ENCODE results near the gene ALG2. TPM values are rescaled to one million over a fixed set of nuclear protein-coding genes. Genes with fewer than 3 reads are reported as not detected.
A peak's percentile ranks its signal among the peaks of the same experiment; 100 is the strongest.

Gene ALG2
- total RNA-seq (10 to 100 TPM; 17.3 to 21.9 TPM), polyA plus RNA-seq (10 to 100 TPM; 16.1 to 23.7 (median 17.8) TPM), total RNA-seq (10.8 to 32.8 (median 25.9) reads per million in 6 experiments)

- peaks cover 13 to 55% (median 16%) of the 10 kb centered on the region in 3 donors for H3K36me3 Mint-ChIP-seq
- POLR2A ChIA-PET = interaction anchor here (0.7 to 1.8 kb wide), 9 partner anchors 10 to 598 kb away, joined by 3 to 5 read pairs (median 3); no protein-coding TSS in a partner anchor
- H3K4me1 Mint-ChIP-seq = peaks cover 44 to 87% (median 83%) of the 10 kb centered on the region in 4 donors
- peak; percentile 88 to 98 (median 92) for DNase-seq
- no peaks in the 10 kb centered on the region for H3K27me3 Mint-ChIP-seq
- ATAC-seq = peak; percentile 91 to 94
- H3K27ac Mint-ChIP-seq = peak within 1 kb of the TSS; percentile 99 to 100 (median 100)
- no peaks in the 10 kb centered on the region for H3K9me3 Mint-ChIP-seq
- peak within 1 kb of the TSS; percentile 95 to 100 (median 98) for H3K4me3 Mint-ChIP-seq
Measured at GRCh38 chr9:99221621-99222415, at the start of gene ALG2, which contains the start of gene SEC61B. TSS of gene ALG2 (minus strand) at chr9:99221942. CDS start at chr9:99221894, 48 bp downstream. TSS of gene SEC61B (plus strand) at chr9:99222282. CDS start at chr9:99222364, 82 bp downstream.

- Mint-ChIP-seq H3K9me3 (no peaks in the 10 kb centered on the region), H3K27me3 (peaks cover under 1 to 7% (median 6%) of the 10 kb centered on the region in 5 donors), H3K27ac (no peak overlapping the region), H3K36me3 (no peaks in the 10 kb centered on the region), H3K4me1 (peaks cover 4 to 12% (median 9%) of the 10 kb centered on the region in 4 donors), H3K4me3 (no peak overlapping the region)
- POLR2A ChIA-PET = no interaction called here
- DNase-seq (no peak), ATAC-seq (no peak)
Measured at GRCh38 chr9:99270491-99270890, 48.7 kb upstream of the ALG2 start.

GRCh38 chr9:99269416-99269815, 47.7 kb upstream of the ALG2 start:
- ATAC-seq = no peak
- no peak for DNase-seq
- POLR2A ChIA-PET = no interaction called here
- Mint-ChIP-seq H3K36me3 (no peaks in the 10 kb centered on the region), H3K4me3 (no peak overlapping the region), H3K27me3 (peaks cover 2 to 7% (median 6%) of the 10 kb centered on the region in 5 donors), H3K27ac (no peak overlapping the region), H3K9me3 (no peaks in the 10 kb centered on the region), H3K4me1 (peaks cover 4 to 12% (median 9%) of the 10 kb centered on the region in 4 donors)

GRCh38 chr9:99266255-99267023, 44.7 kb upstream of the ALG2 start:
- peaks cover 4 to 12% (median 10%) of the 10 kb centered on the region in 4 donors for H3K4me1 Mint-ChIP-seq
- DNase-seq (peak; percentile 36 to 78 (median 55)), ATAC-seq (peak; percentile 74 to 76)
- H3K27me3 Mint-ChIP-seq = peaks cover 0 to 6% (median 0%) of the 10 kb centered on the region in 5 donors
- H3K4me3 Mint-ChIP-seq = peak overlapping the region in 8 of 10 donors; percentile 16 to 55 (median 38)
- no peaks in the 10 kb centered on the region for H3K9me3 Mint-ChIP-seq
- peak overlapping the region in 1 of 10 donors; percentile 5 for H3K27ac Mint-ChIP-seq
- POLR2A ChIA-PET = no interaction called here
- H3K36me3 Mint-ChIP-seq = no peaks in the 10 kb centered on the region

GRCh38 chr9:99265691-99266090, 43.9 kb upstream of the ALG2 start:
- Mint-ChIP-seq H3K27ac (no peak overlapping the region), H3K36me3 (no peaks in the 10 kb centered on the region), H3K27me3 (peaks cover 0 to 6% (median 0%) of the 10 kb centered on the region in 5 donors), H3K4me3 (no peak overlapping the region), H3K4me1 (peaks cover 4 to 12% (median 10%) of the 10 kb centered on the region in 4 donors), H3K9me3 (no peaks in the 10 kb centered on the region)
- POLR2A ChIA-PET = no interaction called here
- ATAC-seq (no peak), DNase-seq (no peak)

GRCh38 chr9:99264070-99264680, 42.4 kb upstream of the ALG2 start:
- ATAC-seq (no peak), DNase-seq (no peak)
- Mint-ChIP-seq H3K27ac (no peak overlapping the region), H3K4me3 (no peak overlapping the region), H3K4me1 (peaks cover 6 to 20% (median 17%) of the 10 kb centered on the region in 4 donors), H3K36me3 (no peaks in the 10 kb centered on the region), H3K9me3 (no peaks in the 10 kb centered on the region), H3K27me3 (peaks cover 0 to 6% (median 0%) of the 10 kb centered on the region in 5 donors)
- POLR2A ChIA-PET = no interaction called here

GRCh38 chr9:99262949-99263418, 41.2 kb upstream of the ALG2 start:
- no peak overlapping the region for H3K27ac Mint-ChIP-seq
- POLR2A ChIA-PET = no interaction called here

GRCh38 chr9:99261923-99262322, 40.2 kb upstream of the ALG2 start:
- Mint-ChIP-seq H3K27me3 (peaks cover 0 to 6% (median 0%) of the 10 kb centered on the region in 5 donors), H3K36me3 (no peaks in the 10 kb centered on the region), H3K27ac (no peak overlapping the region), H3K4me3 (no peak overlapping the region), H3K4me1 (peaks cover 6 to 18% (median 15%) of the 10 kb centered on the region in 4 donors), H3K9me3 (no peaks in the 10 kb centered on the region)
- ATAC-seq (no peak), DNase-seq (no peak)
- POLR2A ChIA-PET = no interaction called here

More at GRCh38 chr9:99262949-99263418, 41.2 kb upstream of the ALG2 start:
- ATAC-seq (no peak), DNase-seq (no peak)
- Mint-ChIP-seq H3K9me3 (no peaks in the 10 kb centered on the region), H3K27me3 (peaks cover 0 to 6% (median 0%) of the 10 kb centered on the region in 5 donors), H3K4me1 (peaks cover 6 to 20% (median 17%) of the 10 kb centered on the region in 4 donors), H3K4me3 (no peak overlapping the region), H3K36me3 (no peaks in the 10 kb centered on the region)

GRCh38 chr9:99259231-99259918, 37.6 kb upstream of the ALG2 start:
- Mint-ChIP-seq H3K4me3 (peak overlapping the region in 8 of 10 donors; percentile 30 to 78 (median 60)), H3K27me3 (peaks cover 0 to 3% (median 0%) of the 10 kb centered on the region in 5 donors)
- ATAC-seq = peak; percentile 93 to 98

GRCh38 chr9:99257723-99258389, 36.1 kb upstream of the ALG2 start:
- DNase-seq (no peak), ATAC-seq (no peak)
- POLR2A ChIA-PET = no interaction called here
- Mint-ChIP-seq H3K27ac (no peak overlapping the region), H3K9me3 (no peaks in the 10 kb centered on the region), H3K4me1 (peaks cover 2 to 20% (median 15%) of the 10 kb centered on the region in 4 donors), H3K36me3 (no peaks in the 10 kb centered on the region), H3K4me3 (no peak overlapping the region), H3K27me3 (peaks cover 0 to 3% (median 0%) of the 10 kb centered on the region in 5 donors)

More at GRCh38 chr9:99259231-99259918, 37.6 kb upstream of the ALG2 start:
- Mint-ChIP-seq H3K27ac (peak overlapping the region in 6 of 10 donors; percentile 18 to 81 (median 62)), H3K4me1 (peaks cover 2 to 10% (median 7%) of the 10 kb centered on the region in 4 donors), H3K9me3 (no peaks in the 10 kb centered on the region), H3K36me3 (no peaks in the 10 kb centered on the region)
- peak in 9 of 10 donors; percentile 7 to 70 (median 42) for DNase-seq
- POLR2A ChIA-PET = no interaction called here

- POLR2A ChIA-PET = interaction anchor here (0.9 kb wide), 1 partner anchor 24 kb away, joined by 3 read pairs; no protein-coding TSS in a partner anchor
- peaks cover 2 to 20% (median 15%) of the 10 kb centered on the region in 4 donors for H3K4me1 Mint-ChIP-seq
- H3K4me3 Mint-ChIP-seq = no peak overlapping the region
- no peaks in the 10 kb centered on the region for H3K9me3 Mint-ChIP-seq
- DNase-seq = no peak
- no peak for ATAC-seq
- no peak overlapping the region for H3K27ac Mint-ChIP-seq
- no peaks in the 10 kb centered on the region for H3K36me3 Mint-ChIP-seq
- peaks cover 0 to 3% (median 0%) of the 10 kb centered on the region in 5 donors for H3K27me3 Mint-ChIP-seq
Measured at GRCh38 chr9:99255651-99256050, 33.9 kb upstream of the ALG2 start.
